Ishikawa (cell line): ENCODE measurements around the gene ADGRB2.

ENCODE experiments used
- CEBPB ChIP-seq: IDR thresholded peaks from 2 replicates; pipeline ENCODE4 v1.6.1; 2012
- EGR1 ChIP-seq: IDR thresholded peaks from 2 replicates; pipeline ENCODE4 v1.6.1; 2012
- EP300 ChIP-seq: IDR thresholded peaks from 2 replicates; pipeline ENCODE4 v1.6.1; 2012; ENCODE audit warnings: borderline replicate concordance
- FOXM1 ChIP-seq: IDR thresholded peaks from 2 replicates; pipeline ENCODE4 v1.6.1; 2012; ENCODE audit warnings: low read depth, borderline replicate concordance
- RAD21 ChIP-seq: IDR thresholded peaks from 2 replicates; pipeline ENCODE4 v1.6.1; 2012; ENCODE audit warnings: low read depth
- REST ChIP-seq: IDR thresholded peaks from 2 replicates; pipeline ENCODE4 v1.6.1; 2012; ENCODE audit warnings: low read depth, mild to moderate bottlenecking
- TCF12 ChIP-seq: IDR thresholded peaks from 2 replicates; pipeline ENCODE4 v1.6.1; 2012; ENCODE audit warnings: low read depth
- USF1 ChIP-seq: IDR thresholded peaks from 2 replicates; pipeline ENCODE4 v1.6.1; 2012
- YY1 ChIP-seq: IDR thresholded peaks from 2 replicates; pipeline ENCODE4 v1.6.1; 2012; ENCODE audit warnings: low read depth
- ZBTB7A ChIP-seq: IDR thresholded peaks from 2 replicates; pipeline ENCODE4 v1.6.1; 2012; ENCODE audit warnings: low read depth

GRCh38 chr1:31765041-31765467 lies 914 bp upstream of the ADGRB2 start:
- no peak for TF ChIP-seq USF1
- TF ChIP-seq REST: no peak
- TF ChIP-seq EP300: no peak
- no peak for TF ChIP-seq FOXM1
- TF ChIP-seq EGR1: no peak
- no peak for TF ChIP-seq ZBTB7A
- peak; percentile 27; the same call in 1 of the 2 replicates for TF ChIP-seq RAD21
- no peak for TF ChIP-seq YY1
- TF ChIP-seq CEBPB: no peak
- no peak for TF ChIP-seq TCF12
